Loucy (cell line): Measurements from ENCODE around the gene RNF141.

Experiments
- EZH2phosphoT487 ChIP-seq: fragments of 200-600 bp; IDR thresholded peaks from 2 replicates; pipeline ENCODE4 v1.6.1; 2018; ENCODE audit warnings: antibody characterized with exemption, mild to moderate bottlenecking, moderate library complexity, borderline replicate concordance
- TF ChIP-seq, protein P1 (sequence below): fragments of 200-600 bp; sonication (generic); conservative IDR thresholded peaks from 2 replicates; pipeline ENCODE4 v1.5.1; 2014; ENCODE audit warnings: mild to moderate bottlenecking, antibody characterized with exemption, low read length

DNA sequence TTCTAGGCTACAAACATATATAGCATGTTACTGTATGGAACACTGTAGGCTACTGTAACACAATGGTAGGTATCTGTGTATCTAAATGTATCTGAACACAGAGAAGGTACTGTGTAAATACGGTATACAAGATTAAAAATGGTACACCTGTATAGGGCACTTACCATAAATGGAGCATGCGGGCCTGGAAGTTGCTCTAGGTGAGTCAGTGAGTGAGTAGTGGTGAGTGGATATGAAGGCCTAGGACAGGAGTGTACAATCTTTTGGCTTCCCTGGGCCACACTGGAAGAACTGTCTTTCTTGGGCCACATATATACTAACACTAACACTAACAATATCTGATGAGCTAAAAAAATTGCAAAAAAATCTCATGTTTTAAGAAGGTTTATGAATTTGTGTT is 21.4 kb downstream of the RNF141 start:
- TF ChIP-seq, protein P1, sequence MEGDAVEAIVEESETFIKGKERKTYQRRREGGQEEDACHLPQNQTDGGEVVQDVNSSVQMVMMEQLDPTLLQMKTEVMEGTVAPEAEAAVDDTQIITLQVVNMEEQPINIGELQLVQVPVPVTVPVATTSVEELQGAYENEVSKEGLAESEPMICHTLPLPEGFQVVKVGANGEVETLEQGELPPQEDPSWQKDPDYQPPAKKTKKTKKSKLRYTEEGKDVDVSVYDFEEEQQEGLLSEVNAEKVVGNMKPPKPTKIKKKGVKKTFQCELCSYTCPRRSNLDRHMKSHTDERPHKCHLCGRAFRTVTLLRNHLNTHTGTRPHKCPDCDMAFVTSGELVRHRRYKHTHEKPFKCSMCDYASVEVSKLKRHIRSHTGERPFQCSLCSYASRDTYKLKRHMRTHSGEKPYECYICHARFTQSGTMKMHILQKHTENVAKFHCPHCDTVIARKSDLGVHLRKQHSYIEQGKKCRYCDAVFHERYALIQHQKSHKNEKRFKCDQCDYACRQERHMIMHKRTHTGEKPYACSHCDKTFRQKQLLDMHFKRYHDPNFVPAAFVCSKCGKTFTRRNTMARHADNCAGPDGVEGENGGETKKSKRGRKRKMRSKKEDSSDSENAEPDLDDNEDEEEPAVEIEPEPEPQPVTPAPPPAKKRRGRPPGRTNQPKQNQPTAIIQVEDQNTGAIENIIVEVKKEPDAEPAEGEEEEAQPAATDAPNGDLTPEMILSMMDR: no peak
- TF ChIP-seq EZH2phosphoT487: no peak
